Ovary (tissue), 9 donors: Measurements from ENCODE around the gene ANXA6. TPM values are rescaled to one million over a fixed set of nuclear protein-coding genes. Genes with fewer than 3 reads are reported as not detected.

Experiments used
- DNase-seq, 5 donors: peaks; one replicate each; pipeline ENCODE4 v3.0.0-alpha.2; 2019 to 2020
- H3K27ac ChIP-seq, 2 donors: fragments of 200-600 bp; one replicate each; pipeline versions ENCODE4 v1.5.1 to v1.8.0; 2019 to 2022
- H3K27me3 ChIP-seq: fragments of 200-600 bp; one replicate; pipeline ENCODE4 v1.8.0; 2022
- H3K36me3 ChIP-seq: fragments of 200-600 bp; sonication (generic); one replicate; pipeline ENCODE4 v1.5.1; 2019
- H3K4me1 ChIP-seq: one replicate; pipeline ENCODE4 v1.8.1; 2013; ENCODE audit warnings: mild to moderate bottlenecking, moderate library complexity; ENCODE audit not compliant: insufficient read depth
- H3K4me3 ChIP-seq: fragments of 200-600 bp; sonication (generic); one replicate; pipeline ENCODE4 v1.5.1; 2017
- H3K9me3 ChIP-seq, 2 donors: fragments of 200-600 bp in 1 of 2; sonication (generic) in 1 of 2; one replicate each; pipeline versions ENCODE4 v1.5.1 to v1.8.1; 2013 to 2019; ENCODE audit warnings: mild to moderate bottlenecking in 1 of 2, moderate library complexity in 1 of 2
- EP300 ChIP-seq: sonication (generic); formaldehyde crosslinking; IDR thresholded peaks from one replicate; pipeline ENCODE4 v1.6.1; 2017; ENCODE audit warnings: antibody characterized with exemption
- POLR2A ChIP-seq: fragments of 450-650 bp; IDR thresholded peaks from one replicate; pipeline ENCODE4 v1.6.1; 2017; ENCODE audit warnings: antibody characterized with exemption, mild to moderate bottlenecking, moderate library complexity
- WGBS, 3 donors: extraction: QIAGEN DNeasy Blood & Tissue Kit in 1 of 3; methylation state at CpG; one replicate each; pipeline versions ENCODE4 v1.1.5 to v1.1.7; 2013 to 2017; 5-methylcytosine and 5-hydroxymethylcytosine counted together
- intact Hi-C, 4 donors: fragments of 100-400 bp; cut with DNase I; formaldehyde crosslinking; loops; one replicate each; pipeline versions ENCODE4 v1.11.0 to v1.15.1; 2022 to 2023
- polyA plus RNA-seq, 2 donors: library from polyadenylated mRNA; stranded (reverse); fragments of 200-250 nt in 1 of 2; fragments of 350-450 nt in 1 of 2; fragmentation: Illumina TruSeq in 1 of 2; extraction: RNeasy Lipid Tissue Mini Kit (QIAGEN cat#74804) in 1 of 2; gene quantifications; one replicate each; pipeline ENCODE4 v1.2.3, GENCODE V29; 2013 to 2014
- total RNA-seq, 7 donors: library from RNA; depleted of rRNA in 2 of 7; stranded (reverse); fragments of >200 nt in 2 of 7; fragmentation: NEBNext Ultra II Directional in 3 of 7; extraction: Animal tissue kit (Norgen Biotek cat#: 25700) in 3 of 7; gene quantifications; one replicate each; pipeline versions ENCODE4 v1.1.0 to v1.2.4, GENCODE V29; 2016 to 2023
- TF ChIP-seq, protein P1 (sequence below), 3 donors: fragments of 450-650 bp in 2 of 3; fragments of 200-600 bp in 1 of 3; IDR thresholded peaks; one replicate each; pipeline versions ENCODE4 v1.5.1 to v1.8.0; 2016 to 2022; ENCODE audit warnings: antibody characterized with exemption in 3 of 3, mild to moderate bottlenecking in 1 of 3
- donor health status: DM: no; HTN: no; CAD: no; lungs with moderate emphysema.
- donor health status: DM: no; HTN: no; CAD: no.
- donor health status: Bipolar disorder and iron deficiency.
- donor health status: DM: yes; HTN: yes; CAD: no.
- donor health status: DM: no; HTN: no; CAD: no.
- donor health status: DM: yes; HTN: yes; CAD: no.

The ANXA6 gene
- total and polyA plus RNA-seq, 9 donors: 117 to 541 (median 225) TPM

DNA sequence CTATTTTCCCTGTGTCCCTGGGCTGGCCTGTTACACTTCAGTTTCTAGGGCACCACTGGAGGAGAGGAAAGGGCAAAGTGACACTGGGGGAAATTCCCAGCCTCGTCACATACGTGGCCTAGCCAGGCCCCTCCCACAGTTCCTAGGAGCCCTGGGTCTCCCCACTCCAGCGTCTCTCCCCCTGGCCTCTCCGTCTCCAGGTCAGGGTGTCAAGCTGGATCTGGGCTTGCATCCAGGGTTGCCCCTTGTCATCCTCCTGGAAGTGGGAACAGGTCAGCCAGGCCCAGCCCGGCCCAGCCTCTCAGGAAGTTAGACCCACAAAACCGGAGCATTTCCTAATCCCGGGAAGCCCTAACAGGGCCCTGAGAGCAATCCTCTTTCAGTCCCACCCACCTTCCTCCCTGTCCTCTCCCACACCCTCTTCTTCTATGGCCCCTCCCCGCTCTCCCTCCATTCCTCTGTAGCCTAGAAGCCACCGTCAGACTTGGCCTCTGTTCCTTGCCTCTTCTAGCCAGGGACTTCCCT lies 72.0 kb downstream of the ANXA6 start:
- TF ChIP-seq EP300 (no peak), POLR2A (no peak)
- TF ChIP-seq, protein P1, sequence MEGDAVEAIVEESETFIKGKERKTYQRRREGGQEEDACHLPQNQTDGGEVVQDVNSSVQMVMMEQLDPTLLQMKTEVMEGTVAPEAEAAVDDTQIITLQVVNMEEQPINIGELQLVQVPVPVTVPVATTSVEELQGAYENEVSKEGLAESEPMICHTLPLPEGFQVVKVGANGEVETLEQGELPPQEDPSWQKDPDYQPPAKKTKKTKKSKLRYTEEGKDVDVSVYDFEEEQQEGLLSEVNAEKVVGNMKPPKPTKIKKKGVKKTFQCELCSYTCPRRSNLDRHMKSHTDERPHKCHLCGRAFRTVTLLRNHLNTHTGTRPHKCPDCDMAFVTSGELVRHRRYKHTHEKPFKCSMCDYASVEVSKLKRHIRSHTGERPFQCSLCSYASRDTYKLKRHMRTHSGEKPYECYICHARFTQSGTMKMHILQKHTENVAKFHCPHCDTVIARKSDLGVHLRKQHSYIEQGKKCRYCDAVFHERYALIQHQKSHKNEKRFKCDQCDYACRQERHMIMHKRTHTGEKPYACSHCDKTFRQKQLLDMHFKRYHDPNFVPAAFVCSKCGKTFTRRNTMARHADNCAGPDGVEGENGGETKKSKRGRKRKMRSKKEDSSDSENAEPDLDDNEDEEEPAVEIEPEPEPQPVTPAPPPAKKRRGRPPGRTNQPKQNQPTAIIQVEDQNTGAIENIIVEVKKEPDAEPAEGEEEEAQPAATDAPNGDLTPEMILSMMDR (IDR thresholded peaks at IDR 0.05): no peak
- Histone ChIP-seq H3K4me1 (peaks cover 4% of the 10 kb centered on the region), H3K4me3 (no peak overlapping the region), H3K27me3 (no peaks in the 10 kb centered on the region), H3K9me3 (no peaks in the 10 kb centered on the region), H3K27ac (peak overlapping the region in 1 of 2 donors; percentile 15), H3K36me3 (no peaks in the 10 kb centered on the region)
- peak in 3 of 5 donors; percentile 50 to 71 (median 68) for DNase-seq
- 32 to 35% (median 32%) methylated on average over 9 of the region's 9 CpGs for WGBS, 3 donors
- intact Hi-C loops: no loop called here

DNA sequence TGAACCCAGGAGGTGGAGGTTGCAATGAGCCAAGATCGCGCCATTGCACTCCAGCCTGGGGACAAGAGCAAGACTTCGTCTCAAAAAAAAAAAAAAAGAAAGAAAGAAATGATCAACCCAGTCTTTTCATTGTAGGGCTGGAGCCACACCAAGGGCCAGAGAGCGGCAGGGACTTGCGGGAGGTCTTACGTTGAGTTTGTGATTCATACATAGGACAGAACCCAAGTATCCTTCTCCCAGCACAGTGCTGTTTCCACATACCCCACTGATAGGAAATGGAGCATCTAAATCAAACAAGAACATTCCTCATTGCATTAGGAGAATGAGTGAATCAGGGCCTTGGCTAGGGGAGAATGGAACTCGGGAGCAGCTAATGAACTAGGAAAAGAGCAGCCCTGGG lies 73.2 kb downstream of the ANXA6 start:
- TF ChIP-seq POLR2A (no peak), EP300 (no peak)
- TF ChIP-seq, protein P1 (IDR thresholded peaks at IDR 0.05): no peak
- WGBS, 3 donors: 88 to 92% (median 91%) methylated on average over 7 of the region's 7 CpGs
- DNase-seq: no peak
- intact Hi-C loops: no loop called here
- H3K36me3 ChIP-seq: no peaks in the 10 kb centered on the region
- no peaks in the 10 kb centered on the region for H3K27me3 ChIP-seq
- H3K4me3 ChIP-seq: no peak overlapping the region
- no peaks in the 10 kb centered on the region for H3K9me3 ChIP-seq
- H3K4me1 ChIP-seq: peaks cover 4% of the 10 kb centered on the region
- no peak overlapping the region for H3K27ac ChIP-seq

DNA sequence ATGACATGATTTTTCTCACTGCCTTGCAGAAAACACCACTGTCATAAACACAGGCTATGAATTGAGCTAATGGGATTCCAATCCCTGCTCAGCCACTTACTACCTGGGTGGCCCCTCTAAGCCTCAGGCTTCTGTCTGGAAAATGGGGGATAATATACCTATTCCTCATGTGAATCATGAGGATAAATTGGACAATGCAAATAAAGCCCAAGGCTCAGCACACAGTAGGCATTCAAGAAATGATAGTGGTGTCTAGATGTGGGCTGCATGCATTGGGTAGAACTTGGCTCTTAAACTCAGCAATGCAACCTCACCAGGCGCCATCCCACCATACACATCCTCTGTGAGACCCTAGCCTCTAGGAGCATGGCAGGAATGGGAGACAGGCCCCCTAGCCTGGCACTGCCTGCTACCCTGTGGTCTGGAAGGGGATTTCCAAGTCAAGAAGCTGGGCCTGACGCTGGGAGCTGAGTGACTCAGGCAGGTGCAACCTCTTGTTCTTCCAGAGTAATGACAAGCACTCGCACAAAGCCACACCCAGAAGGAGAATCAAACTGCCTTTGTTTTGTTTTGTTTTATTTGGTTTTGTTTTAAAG lies 74.4 kb downstream of the ANXA6 start:
- Histone ChIP-seq H3K27ac (no peak overlapping the region), H3K9me3 (no peaks in the 10 kb centered on the region), H3K4me3 (no peak overlapping the region), H3K27me3 (no peaks in the 10 kb centered on the region), H3K4me1 (peaks cover 6% of the 10 kb centered on the region), H3K36me3 (no peaks in the 10 kb centered on the region)
- no peak for TF ChIP-seq POLR2A
- intact Hi-C loops: no loop called here
- 72 to 89% (median 84%) methylated on average over 3 of the region's 3 CpGs for WGBS, 3 donors
- no peak for DNase-seq

DNA sequence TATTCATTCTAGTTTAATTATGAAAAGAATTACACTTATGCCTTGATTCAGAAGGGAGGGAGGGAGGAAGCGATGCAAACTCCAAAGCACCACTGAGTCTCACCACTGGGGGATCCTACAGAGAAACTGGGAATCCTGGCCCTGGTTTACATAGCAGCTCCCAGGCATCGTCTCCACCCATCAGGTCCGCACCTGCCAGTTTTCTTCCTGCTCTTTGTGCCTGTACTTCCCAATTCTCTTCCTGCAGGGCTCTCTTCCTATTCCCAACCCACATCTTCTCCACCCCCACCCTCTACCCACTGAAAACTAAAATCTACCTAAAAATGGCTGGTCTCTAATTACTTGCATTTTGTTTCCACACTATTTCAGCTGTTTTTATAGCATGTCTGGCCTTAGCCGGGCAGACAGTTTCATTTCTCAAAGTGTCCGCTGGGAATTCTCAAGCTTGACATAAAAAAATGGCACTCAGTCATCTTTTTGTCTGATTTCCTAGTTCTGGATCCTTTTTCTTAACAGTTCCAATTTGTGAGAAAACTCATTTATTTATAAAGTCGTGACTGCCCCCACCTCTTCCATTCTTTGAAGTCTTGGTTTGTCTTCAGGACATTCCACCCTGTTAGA lies 75.2 kb downstream of the ANXA6 start:
- H3K4me3 ChIP-seq: no peak overlapping the region
- TF ChIP-seq EP300 (no peak), POLR2A (no peak)
- TF ChIP-seq, protein P1 (IDR thresholded peaks at IDR 0.05): peak in 1 of 3 donors; percentile 35
- H3K27ac ChIP-seq: peak overlapping the region in 1 of 2 donors; percentile 92
- H3K4me1 ChIP-seq: peaks cover 8% of the 10 kb centered on the region
- WGBS, 3 donors: 71 to 82% (median 75%) methylated on average over 6 of the region's 6 CpGs
- no peaks in the 10 kb centered on the region for H3K36me3 ChIP-seq
- intact Hi-C loops: no loop called here
- no peaks in the 10 kb centered on the region for H3K27me3 ChIP-seq
- DNase-seq: no peak
- no peaks in the 10 kb centered on the region for H3K9me3 ChIP-seq
